ENCODE results near the gene APOO. TPM values are rescaled to one million over a fixed set of nuclear protein-coding genes. Genes with fewer than 3 reads are reported as not detected.
A peak's percentile ranks its signal among the peaks of the same experiment; 100 is the strongest.

Gene APOO
- total and polyA plus RNA-seq, 2 of the 13 experiments (the other 11 are each of a cell fraction or from before 2014, with no cell fraction given): 9.7 to 22.1 TPM

GRCh38 chrX:23845351-23845817 lies 62.4 kb downstream of the APOO start (continued):
- TF ChIP-seq ARID5B (CRISPR knock-in tag; IDR thresholded peaks at IDR 0.05) (no peak), ARNT2 (CRISPR knock-in tag; IDR thresholded peaks at IDR 0.05; ENCODE audit: low read depth) (no peak), ZNF772 (CRISPR knock-in tag; IDR thresholded peaks at IDR 0.05) (no peak), ZNF674 (CRISPR knock-in tag; IDR thresholded peaks at IDR 0.05; ENCODE audit: low read depth) (no peak), PTBP1 (IDR thresholded peaks at IDR 0.05; ENCODE audit: low read depth, low read length, poor library complexity, severe bottlenecking) (no peak), NCOR1 (IDR thresholded peaks at IDR 0.05; ENCODE audit: borderline replicate concordance, low read length) (no peak), DNMT1 (CRISPR knock-in tag; IDR thresholded peaks at IDR 0.05) (no peak), TP53 (CRISPR knock-in tag; conservative IDR thresholded peaks at IDR 0.05) (no peak)

GRCh38 chrX:23844502-23845138 lies 63.1 kb downstream of the APOO start:
- CTCF ChIA-PET (ENCODE audit: low intra/inter-chr PET ratio, low total read pairs): no interaction called here
- peak; percentile 63 for ATAC-seq
- peak; percentile 43 for FAIRE-seq
- TF ChIP-seq NFRKB (IDR thresholded peaks at IDR 0.05) (no peak), ARID5B (CRISPR knock-in tag; IDR thresholded peaks at IDR 0.05) (peak; percentile 61)

More at GRCh38 chrX:23844502-23845138, 63.1 kb downstream of the APOO start:
- in situ Hi-C loops (cut with HindIII; ENCODE audit: extremely low pct_ligation_motif_present, low pct_unique_long_range_greater_than_20kb): no loop called here
- DNase-seq (ENCODE audit: low spot score): peak; percentile 65
- 2% methylated on average over 6 of the region's 7 CpGs for WGBS (ENCODE audit: low lambda C conversion rate)
- Histone ChIP-seq H3K9me3 (ENCODE audit: low read length) (no peaks in the 10 kb centered on the region), H3K9ac (ENCODE audit: insufficient read depth, low read depth, low read length) (peak overlapping the region; percentile 71), H3K4me2 (ENCODE audit: low read depth, low read length) (peak overlapping the region; percentile 71), H4K20me1 (ENCODE audit: insufficient read depth, low read length) (no peaks in the 10 kb centered on the region), H2AFZ (ENCODE audit: low read length) (no peak overlapping the region), H3K27me3 (ENCODE audit: control insufficient read depth in 1 of 2, insufficient read depth in 2 of 2, low read length in 2 of 2) (no peaks in the 10 kb centered on the region), H3K4me1 (ENCODE audit: insufficient read depth, low read length) (peaks cover 63% of the 10 kb centered on the region), H3K27ac (ENCODE audit: extremely low read length, insufficient read depth, low read length) (peak overlapping the region; percentile 93), H3K79me2 (ENCODE audit: insufficient read depth, low read length) (no peaks in the 10 kb centered on the region), H3K4me3 (replicated peaks in 1 of 3; ENCODE audit: insufficient read depth in 1 of 3, low read depth in 2 of 3, low read length in 3 of 3) (peak overlapping the region in 2 of 3 experiments; percentile 20 to 55; a peak in 3 of 6 replicates), H3K36me3 (replicated peaks in 1 of 2; ENCODE audit: control insufficient read depth in 1 of 2, insufficient read depth in 2 of 2, low read length in 2 of 2) (no peaks in the 10 kb centered on the region)
- POLR2A ChIA-PET: interaction anchor here (0.6 to 4.7 kb wide), 5 partner anchors 18 to 61 kb away, joined by 3 to 45 read pairs (median 4); partner anchors contain the start of gene SAT1
- BruUV-seq (replicated peaks): TSS peak; percentile 84
- intact Hi-C loops (cut with micrococcal nuclease; ENCODE audit: unreplicated experiment): loop anchor here (2.0 to 5.0 kb wide), 3 partner anchors 37 to 60 kb away; no protein-coding TSS in a partner anchor
